HepG2 (cell line): ENCODE results near the gene ZBTB43. TPM values are rescaled to one million over a fixed set of nuclear protein-coding genes. Genes with fewer than 3 reads are reported as not detected.

Experiments used
- ATAC-seq: fragments of 200-7000 bp; cut with Tn5 transposase; 3 replicates; pipeline ENCODE4 v1.9.1; 2020; ENCODE audit warnings: mild to moderate bottlenecking, moderate library complexity
- BruUV-seq: library from RNA; stranded (reverse); fragments of 400-500 nt; replicated peaks from 2 replicates; lab custom pipeline; 2021; lab: Mats Ljungman, UMichigan
- CTCF ChIA-PET: fragments of 300-600 bp; formaldehyde crosslinking; extraction: SDS; loops from one replicate; lab custom pipeline; 2021; ENCODE audit warnings: low total read pairs, inconsistent platforms, low intra/inter-chr PET ratio; lab: Yijun Ruan, JAX
- POLR2A ChIA-PET: fragments of 350-600 bp; sonication (Branson Sonifier 250); formaldehyde crosslinking; loops from one replicate; lab custom pipeline; 2020; ENCODE audit warnings: antibody characterized with exemption, inconsistent platforms; lab: Yijun Ruan, JAX
- DNase-seq: peaks from one replicate; pipeline ENCODE4 v3.0.0-alpha.2; 2015; ENCODE audit warnings: low spot score
- FAIRE-seq: peaks from 3 replicates; lab custom pipeline; 2011; peaks lifted over from hg19 to GRCh38; lab: Jason Lieb, UNC
- H2AFZ ChIP-seq: one replicate; pipeline ENCODE4 v1.6.1; 2011; ENCODE audit warnings: low read length, inconsistent platforms
- H3K27ac ChIP-seq: fragments of 300-600 bp; 3 replicates; pipeline ENCODE4 v1.8.0; 2011; ENCODE audit warnings: mixed run types, mild to moderate bottlenecking, mixed read lengths, low read length, inconsistent platforms; ENCODE audit not compliant: insufficient read depth; ENCODE audit errors: extremely low read length
- H3K27me3 ChIP-seq, 2 experiments: fragments of 200-600 bp in 1 of 2; 2 replicates in 1 of 2; 3 replicates in 1 of 2; pipeline versions ENCODE4 v1.6.0 to v1.8.0; 2011; ENCODE audit warnings: low read length in 2 of 2, mild to moderate bottlenecking in 2 of 2, moderate library complexity in 2 of 2, inconsistent platforms in 1 of 2; ENCODE audit not compliant: insufficient read depth in 2 of 2, control insufficient read depth in 1 of 2
- H3K36me3 ChIP-seq, 2 experiments: fragments of 200-600 bp in 1 of 2; replicated peaks in 1 of 2; 2 replicates in 1 of 2; 3 replicates in 1 of 2; pipeline versions ENCODE4 v1.5.1 to v1.8.0; 2011; ENCODE audit warnings: low read length in 2 of 2, inconsistent platforms in 1 of 2; ENCODE audit not compliant: insufficient read depth in 2 of 2, control insufficient read depth in 1 of 2
- H3K4me1 ChIP-seq: 2 replicates; pipeline ENCODE4 v1.5.1; 2012; ENCODE audit warnings: low read length, inconsistent platforms; ENCODE audit not compliant: insufficient read depth
- H3K4me2 ChIP-seq: 2 replicates; pipeline ENCODE4 v1.6.0; 2011; ENCODE audit warnings: low read depth, low read length, inconsistent platforms
- H3K4me3 ChIP-seq, 3 experiments: fragments of 200-600 bp in 1 of 3; sonication (generic), shearing (Covaris generic) in 1 of 3; replicated peaks in 1 of 3; 2 replicates each; pipeline ENCODE4 v1.5.1; 2011 to 2016; ENCODE audit warnings: low read length in 3 of 3, inconsistent platforms in 2 of 3, low read depth in 2 of 3, mild to moderate bottlenecking in 2 of 3, control low read depth in 1 of 3, mixed read lengths in 1 of 3; ENCODE audit not compliant: insufficient read depth in 1 of 3
- H3K79me2 ChIP-seq: one replicate; pipeline ENCODE4 v1.6.1; 2011; ENCODE audit warnings: low read length, inconsistent platforms; ENCODE audit not compliant: insufficient read depth
- H3K9ac ChIP-seq: 2 replicates; pipeline ENCODE4 v1.6.0; 2011; ENCODE audit warnings: mild to moderate bottlenecking, low read depth, low read length, inconsistent platforms; ENCODE audit not compliant: insufficient read depth
- H3K9me3 ChIP-seq: 2 replicates; pipeline ENCODE4 v1.5.1; 2012; ENCODE audit warnings: mild to moderate bottlenecking, low read length
- H4K20me1 ChIP-seq: 2 replicates; pipeline ENCODE4 v1.6.0; 2011; ENCODE audit warnings: inconsistent platforms, mild to moderate bottlenecking, low read length, moderate library complexity; ENCODE audit not compliant: insufficient read depth
- ADNP ChIP-seq: sonication (generic); formaldehyde crosslinking; IDR thresholded peaks from 2 replicates; pipeline ENCODE4 v1.4.0; 2020; ENCODE audit warnings: missing genetic modification reagents
- AKNA ChIP-seq: sonication (generic); formaldehyde crosslinking; IDR thresholded peaks from 2 replicates; pipeline ENCODE4 v1.4.0; 2020; ENCODE audit warnings: missing genetic modification reagents, borderline replicate concordance
- ARID4A ChIP-seq: sonication (generic); formaldehyde crosslinking; IDR thresholded peaks from 2 replicates; pipeline ENCODE4 v1.5.0; 2020; ENCODE audit warnings: mild to moderate bottlenecking, missing genetic modification reagents, borderline replicate concordance
- CBX1 ChIP-seq: IDR thresholded peaks from one replicate; pipeline ENCODE4 v1.6.1; 2016; ENCODE audit warnings: antibody characterized with exemption, low read depth
- CEBPG ChIP-seq: IDR thresholded peaks from 2 replicates; pipeline ENCODE4 v1.6.1; 2016
- SOX5 ChIP-seq: IDR thresholded peaks from 2 replicates; pipeline ENCODE4 v1.6.1; 2016; ENCODE audit warnings: borderline replicate concordance
- TAF1 ChIP-seq: sonication (generic); formaldehyde crosslinking; IDR thresholded peaks from 2 replicates; pipeline ENCODE4 v1.4.0; 2020; ENCODE audit warnings: missing genetic modification reagents
- TFDP2 ChIP-seq: sonication (generic); formaldehyde crosslinking; IDR thresholded peaks from 2 replicates; pipeline ENCODE4 v1.4.0; 2020; ENCODE audit warnings: missing genetic modification reagents
- THAP11 ChIP-seq: IDR thresholded peaks from 2 replicates; pipeline ENCODE4 v1.6.1; 2016; ENCODE audit warnings: missing biosample characterization, missing genetic modification reagents
- ZC3H4 ChIP-seq: sonication (generic); formaldehyde crosslinking; IDR thresholded peaks from 2 replicates; pipeline ENCODE4 v1.4.0; 2020; ENCODE audit warnings: missing genetic modification reagents, borderline replicate concordance
- ZNF550 ChIP-seq: sonication (generic); formaldehyde crosslinking; IDR thresholded peaks from 2 replicates; pipeline ENCODE4 v1.4.0; 2020; ENCODE audit warnings: mild to moderate bottlenecking, missing genetic modification reagents, borderline replicate concordance
- WGBS: methylation state at CpG from one replicate; pipeline ENCODE4 v1.1.6; 2017; ENCODE audit warnings: low lambda C conversion rate; 5-methylcytosine and 5-hydroxymethylcytosine counted together
- in situ Hi-C: cut with HindIII; loops from 2 replicates; pipeline ENCODE4 v1.10.0; 2017; ENCODE audit warnings: low pct_unique_long_range_greater_than_20kb; ENCODE audit not compliant: extremely low pct_ligation_motif_present
- intact Hi-C: fragments of 100-400 bp; cut with micrococcal nuclease; formaldehyde crosslinking; loops from one replicate; pipeline ENCODE4 v1.10.0; 2022; ENCODE audit not compliant: unreplicated experiment
- polyA plus RNA-seq, 8 experiments: library from polyadenylated mRNA; depleted of rRNA in 3 of 8; stranded (reverse) in 7 of 8; unstranded in 1 of 8; fragments of >200 nt; fragmentation: Illumina TruSeq in 4 of 8; extraction: Trizol in 4 of 8; gene quantifications; 2 replicates each; pipeline versions ENCODE4 v1.2.1 to v1.2.3, GENCODE V29; 2011 to 2016; ENCODE audit warnings: low read depth in 4 of 8, missing spikeins in 1 of 8, mixed read lengths in 1 of 8; ENCODE audit not compliant: insufficient read depth in 1 of 8
- total RNA-seq, 5 experiments: library from RNA; depleted of rRNA; stranded (reverse); fragments of >200 nt; fragmentation: Illumina TruSeq; extraction: Trizol; gene quantifications; 2 replicates each; pipeline ENCODE4 v1.2.3, GENCODE V29; 2016; ENCODE audit warnings: low read depth in 1 of 5

The ZBTB43 gene
- total and polyA plus RNA-seq, 2 of the 13 experiments (the other 11 are each of a cell fraction or from before 2014, with no cell fraction given), result 7.1 to 31.4 TPM

- TF ChIP-seq AKNA, result no peak
- no peak for TF ChIP-seq TFDP2 (CRISPR knock-in tag)
- TF ChIP-seq ZNF550 (CRISPR knock-in tag), result no peak
Measured at GRCh38 chr9:126883636-126884035, 78.8 kb downstream of the ZBTB43 start (continued).

- H3K36me3 ChIP-seq, result peaks cover 8 to 19% of the 10 kb centered on the region in 2 experiments; a peak in 4 of 5 replicates
- H4K20me1 ChIP-seq, result no peaks in the 10 kb centered on the region; the same call in 1 of the 2 replicates
- peak overlapping the region; percentile 49 for H3K4me2 ChIP-seq
- H3K9ac ChIP-seq, result no peak overlapping the region
- peaks cover 26% of the 10 kb centered on the region for H3K4me1 ChIP-seq
- no TSS peak for BruUV-seq
- DNase-seq, result peak; percentile 84
- 31% methylated on average over 6 of the region's 6 CpGs for WGBS
- H3K27ac ChIP-seq, result peak overlapping the region; percentile 65
- ATAC-seq, result peak; percentile 93
- intact Hi-C loops (no loop called here), in situ Hi-C loops (no loop called here)
- no peaks in the 10 kb centered on the region for H3K9me3 ChIP-seq
- ChIA-PET POLR2A (no interaction called here), CTCF (no interaction called here)
- no peaks in the 10 kb centered on the region for H3K79me2 ChIP-seq
- FAIRE-seq, result peak; percentile 96
- no peak overlapping the region for H3K4me3 ChIP-seq
- H2AFZ ChIP-seq, result no peak overlapping the region
- no peaks in the 10 kb centered on the region for H3K27me3 ChIP-seq
- peak; percentile 36; the same call in 1 of the 2 replicates for TF ChIP-seq THAP11 (CRISPR knock-in tag)
- no peak for TF ChIP-seq TAF1
- TF ChIP-seq CEBPG, result 0 out of 2 replicates have a peak, but pooled peaks have one; percentile 7
- peak; percentile 16; the same call in 1 of the 2 replicates for TF ChIP-seq SOX5 (CRISPR knock-in tag)
- TF ChIP-seq CBX1, result no peak
- no peak for TF ChIP-seq ZC3H4 (CRISPR knock-in tag)
- TF ChIP-seq ARID4A, result peak; percentile 30; the same call in 1 of the 2 replicates
- no peak for TF ChIP-seq ADNP (CRISPR knock-in tag)
Measured at GRCh38 chr9:126885131-126885641, 80.3 kb downstream of the ZBTB43 start.
